H1 (cell line): ENCODE data around the gene MGMT.

Experiments used
- CEBPB ChIP-seq: IDR thresholded peaks from 2 replicates; pipeline ENCODE4 v1.6.1; 2012; ENCODE audit warnings: low read depth, low read length
- CTCF ChIP-seq, 3 experiments: IDR thresholded peaks; 1 replicate in 2 of 3; 2 replicates in 1 of 3; pipeline versions ENCODE4 v1.5.1 to v1.6.1; 2011; ENCODE audit warnings: low read length in 3 of 3, mild to moderate bottlenecking in 3 of 3, inconsistent platforms in 2 of 3, low read depth in 1 of 3, moderate library complexity in 1 of 3; ENCODE audit not compliant: insufficient read depth in 1 of 3; ENCODE audit errors: control extremely low read depth in 1 of 3
- EGR1 ChIP-seq: IDR thresholded peaks from 2 replicates; pipeline ENCODE4 v1.6.1; 2011; ENCODE audit warnings: low read depth, low read length, borderline replicate concordance
- HDAC2 ChIP-seq, 2 experiments: fragments of 300-600 bp in 1 of 2; sonication (generic) in 1 of 2; IDR thresholded peaks; 2 replicates each; pipeline ENCODE4 v1.6.1; 2011 to 2012; ENCODE audit warnings: low read depth in 2 of 2, low read length in 2 of 2, mild to moderate bottlenecking in 2 of 2, moderate library complexity in 2 of 2, borderline replicate concordance in 1 of 2, inconsistent platforms in 1 of 2
- HDAC6 ChIP-seq: IDR thresholded peaks from one replicate; pipeline ENCODE4 v1.7.1; 2012; ENCODE audit warnings: low read depth, mild to moderate bottlenecking, inconsistent platforms, low read length, moderate library complexity
- JUN ChIP-seq: IDR thresholded peaks from 2 replicates; pipeline ENCODE4 v1.6.1; 2011; ENCODE audit warnings: low read depth, mild to moderate bottlenecking, improper control_type of control experiment, low read length
- POLR2A ChIP-seq, 2 experiments: IDR thresholded peaks; 1 replicate in 1 of 2; 2 replicates in 1 of 2; pipeline ENCODE4 v1.6.1; 2011; ENCODE audit warnings: low read depth in 2 of 2, low read length in 2 of 2, mild to moderate bottlenecking in 2 of 2; ENCODE audit errors: control extremely low read depth in 1 of 2
- POLR2AphosphoS5 ChIP-seq: IDR thresholded peaks from 2 replicates; pipeline ENCODE4 v1.6.1; 2011; ENCODE audit warnings: low read depth, low read length
- SRF ChIP-seq: IDR thresholded peaks from 2 replicates; pipeline ENCODE4 v1.6.1; 2011; ENCODE audit warnings: mild to moderate bottlenecking, low read depth, low read length, moderate library complexity
- SUZ12 ChIP-seq: fragments of 200-600 bp; sonication (generic); IDR thresholded peaks from 2 replicates; pipeline ENCODE4 v1.6.1; 2012; ENCODE audit warnings: mild to moderate bottlenecking, inconsistent platforms, low read length, moderate library complexity, mixed read lengths
- TAF1 ChIP-seq: IDR thresholded peaks from 2 replicates; pipeline ENCODE4 v1.6.1; 2011; ENCODE audit warnings: mild to moderate bottlenecking, low read depth, low read length
- YY1 ChIP-seq: IDR thresholded peaks from 2 replicates; pipeline ENCODE4 v1.6.1; 2011; ENCODE audit warnings: low read depth, mild to moderate bottlenecking, low read length

- TF ChIP-seq CTCF (IDR thresholded peaks at IDR 0.05; ENCODE audit: control extremely low read depth in 1 of 3, insufficient read depth in 1 of 3, low read depth in 1 of 3, low read length in 3 of 3) (no peak), SUZ12 (no peak), YY1 (no peak), SRF (no peak), JUN (no peak), POLR2A (IDR thresholded peaks at IDR 0.05; ENCODE audit: control extremely low read depth in 1 of 2, low read depth in 2 of 2, low read length in 2 of 2) (no peak), TAF1 (no peak), HDAC2 (IDR thresholded peaks at IDR 0.05; ENCODE audit: borderline replicate concordance in 1 of 2, low read depth in 2 of 2, low read length in 2 of 2) (no peak), POLR2AphosphoS5 (no peak), EGR1 (no peak), CEBPB (no peak), HDAC6 (no peak)
Observed at GRCh38 chr10:129741280-129741977, 274.4 kb downstream of the MGMT start.
